GM18517 (cell line): ENCODE measurements around the gene THSD7A.

Experiments
- ATAC-seq: cut with Tn5 transposase; IDR thresholded peaks from one replicate; pipeline ENCODE4 v1.9.1; 2021; ENCODE audit warnings: mild to moderate bottlenecking, moderate library complexity; ENCODE audit not compliant: unreplicated experiment

Gene THSD7A

DNA sequence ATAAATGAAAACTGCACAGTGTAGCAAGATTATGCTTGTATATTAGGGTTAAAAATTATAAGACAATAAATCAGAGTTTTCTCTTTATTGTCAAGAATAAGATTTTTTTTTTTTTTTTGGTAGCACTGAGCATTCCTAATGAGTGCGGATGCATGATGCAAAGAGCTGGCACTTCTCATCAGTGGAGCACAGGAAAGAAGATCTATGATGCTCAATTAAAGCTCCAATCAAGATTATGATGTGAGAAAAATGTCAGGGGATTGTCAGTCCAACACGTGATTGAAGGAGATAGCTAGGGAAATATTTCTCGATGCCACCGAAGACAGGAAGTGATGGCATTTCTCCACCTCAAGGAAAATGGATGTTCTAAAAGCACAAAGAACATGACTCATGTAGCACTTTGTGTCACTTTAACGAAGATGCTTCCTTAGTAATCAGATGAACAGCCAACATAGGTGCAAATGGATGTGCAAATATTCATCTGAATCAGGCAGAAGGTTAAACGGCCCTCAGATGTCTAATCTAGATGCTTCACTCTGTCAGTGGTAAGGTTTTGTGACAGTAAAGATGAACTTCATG lies 240.9 kb downstream of the THSD7A start:
- ATAC-seq: no peak

DNA sequence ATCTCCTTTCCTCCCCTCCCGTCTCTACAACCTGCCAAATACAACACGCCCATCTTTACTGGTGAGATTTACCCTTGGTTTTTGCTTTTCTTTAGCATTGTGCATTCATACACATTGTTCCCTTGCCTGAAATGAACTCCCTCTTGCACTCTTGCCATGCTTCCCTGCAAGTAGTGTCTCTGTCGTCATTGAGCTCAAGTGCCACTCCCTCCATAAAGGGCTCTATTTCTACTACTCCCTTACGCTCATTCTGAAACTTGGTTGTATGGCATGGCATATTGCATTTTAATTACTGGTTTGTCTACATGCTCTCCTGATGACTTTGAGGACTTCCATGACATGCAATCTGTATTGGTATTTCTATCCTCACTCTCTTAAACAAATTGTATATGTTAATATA lies 242.7 kb downstream of the THSD7A start:
- no peak for ATAC-seq

DNA sequence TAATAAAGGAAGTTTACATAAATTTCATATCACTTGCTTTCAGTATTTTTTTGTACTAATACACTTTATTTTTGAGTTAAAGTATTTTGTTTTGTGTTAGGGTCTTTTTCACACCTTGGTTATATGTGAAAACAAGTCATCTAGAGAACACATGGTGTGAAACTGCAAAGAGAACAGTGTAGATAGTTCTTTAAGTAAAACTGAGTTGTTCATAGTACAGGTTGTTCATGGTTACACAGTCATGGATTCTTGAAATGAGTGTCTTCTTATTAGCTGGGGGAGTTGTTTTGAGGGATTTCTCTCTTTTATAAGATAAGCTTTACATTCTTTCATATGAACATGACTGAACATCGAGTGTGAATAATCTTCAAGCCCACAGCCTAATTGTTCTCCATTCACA lies 244.2 kb downstream of the THSD7A start:
- ATAC-seq: no peak

DNA sequence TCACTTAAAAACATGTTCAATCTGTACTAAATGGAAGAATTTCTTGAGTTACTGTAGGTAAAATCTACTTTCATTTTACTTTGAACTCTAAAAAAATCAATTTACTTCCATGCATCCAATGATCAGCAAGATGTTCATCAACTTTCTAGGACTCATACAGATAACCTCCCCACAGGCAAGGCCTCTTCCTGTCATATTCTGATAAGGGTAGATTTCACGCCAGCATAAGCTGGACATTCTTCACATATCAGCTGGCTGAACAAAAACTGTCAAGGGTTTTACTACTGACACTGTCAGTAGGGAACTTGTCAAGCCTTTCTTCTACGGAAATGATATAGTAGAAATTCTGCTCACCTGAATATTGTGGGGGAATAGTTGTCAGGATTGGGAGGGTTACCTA lies 244.9 kb downstream of the THSD7A start:
- no peak for ATAC-seq

DNA sequence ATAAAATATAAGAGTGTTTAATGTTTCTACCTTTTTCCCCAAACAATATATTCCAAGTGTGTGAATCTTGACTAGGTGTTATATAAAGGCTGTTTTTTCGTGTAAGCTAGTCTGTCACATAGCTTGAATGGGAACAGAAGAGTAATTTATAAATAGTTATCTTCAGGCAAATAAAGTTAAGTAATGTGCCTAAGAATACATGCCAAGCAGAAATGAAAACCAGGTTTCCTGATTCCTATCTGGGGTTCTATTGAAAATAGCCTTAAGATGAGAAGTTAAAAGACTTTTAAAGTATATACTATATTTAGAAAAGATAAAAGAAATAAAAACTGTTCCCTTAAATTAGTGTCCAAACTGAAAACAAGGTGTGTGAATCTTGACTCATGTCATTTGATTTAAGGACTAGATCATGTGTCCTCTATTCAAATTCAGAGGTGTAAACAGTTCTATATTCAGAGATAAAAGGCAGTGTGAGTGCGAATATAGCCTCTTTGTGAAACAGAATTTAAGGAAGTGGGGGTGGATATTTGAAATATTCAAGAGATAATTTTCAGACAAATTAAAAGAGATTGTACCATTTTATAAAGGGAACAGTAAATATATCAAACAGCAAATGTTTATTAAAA lies 247.5 kb downstream of the THSD7A start:
- no peak for ATAC-seq

DNA sequence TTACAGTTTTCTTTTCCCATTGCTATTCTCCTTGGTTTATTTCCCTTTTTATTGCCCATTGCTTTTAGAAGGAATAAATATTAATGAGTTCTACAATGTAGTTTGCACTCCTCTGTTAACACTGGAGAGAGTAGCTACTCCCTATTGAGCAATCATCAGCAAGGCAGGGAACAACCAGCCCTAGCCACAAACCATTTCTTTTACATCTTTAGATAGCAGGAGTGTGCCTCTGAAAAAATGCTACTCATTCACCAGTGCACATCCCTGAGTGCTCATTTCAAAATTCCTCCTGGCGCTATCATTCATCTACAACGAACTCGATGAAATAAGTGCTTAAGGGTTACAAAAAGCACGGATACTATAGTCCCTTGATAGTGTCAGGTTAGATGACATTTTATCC lies 252.9 kb downstream of the THSD7A start:
- no peak for ATAC-seq

DNA sequence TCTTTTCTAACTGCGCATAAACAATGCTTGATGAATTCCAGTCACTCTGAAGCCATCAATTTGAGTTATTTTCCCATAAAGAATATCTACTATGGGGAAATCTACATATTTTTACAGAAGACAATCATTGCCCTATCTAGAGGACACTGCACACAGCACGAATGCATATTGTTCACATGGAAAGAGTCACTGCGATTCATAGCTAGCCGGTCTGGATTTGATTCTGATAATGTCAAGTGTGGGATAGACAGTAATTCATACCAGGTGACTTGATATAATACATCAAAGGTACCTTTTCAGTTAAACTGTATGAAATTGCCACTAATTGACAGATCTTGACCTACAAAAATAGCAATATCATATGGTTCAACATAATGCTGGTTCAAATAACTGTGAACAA lies 255.7 kb downstream of the THSD7A start:
- no peak for ATAC-seq

DNA sequence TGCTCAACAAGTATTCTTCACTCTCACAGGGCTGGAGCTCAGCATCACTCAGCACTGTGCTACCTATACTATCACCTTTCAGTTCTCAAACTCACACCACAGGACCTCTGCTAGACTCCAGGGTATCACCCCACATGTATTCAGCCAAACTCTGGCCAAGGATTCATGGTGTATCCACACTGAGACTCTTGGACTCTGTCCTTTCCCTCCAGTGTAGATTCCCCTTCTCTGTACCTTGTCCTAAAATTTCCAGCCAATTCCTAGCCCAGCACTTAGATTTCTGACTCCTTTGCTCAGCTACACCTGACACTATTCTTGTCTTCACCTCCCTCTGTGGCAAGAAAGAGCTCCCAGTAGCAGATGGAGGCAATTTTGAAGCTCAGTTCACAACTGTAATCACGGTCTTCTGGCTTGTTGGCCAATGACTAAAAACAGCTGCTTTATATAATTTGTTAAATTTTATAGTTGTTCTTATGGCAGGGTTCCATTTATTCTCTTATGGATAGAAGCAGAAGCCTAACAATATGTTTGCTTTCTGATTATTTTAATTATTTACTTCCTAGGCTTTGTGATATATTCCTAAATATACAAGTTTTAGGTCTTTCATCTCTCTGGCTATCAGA lies 258.8 kb downstream of the THSD7A start:
- ATAC-seq: no peak

DNA sequence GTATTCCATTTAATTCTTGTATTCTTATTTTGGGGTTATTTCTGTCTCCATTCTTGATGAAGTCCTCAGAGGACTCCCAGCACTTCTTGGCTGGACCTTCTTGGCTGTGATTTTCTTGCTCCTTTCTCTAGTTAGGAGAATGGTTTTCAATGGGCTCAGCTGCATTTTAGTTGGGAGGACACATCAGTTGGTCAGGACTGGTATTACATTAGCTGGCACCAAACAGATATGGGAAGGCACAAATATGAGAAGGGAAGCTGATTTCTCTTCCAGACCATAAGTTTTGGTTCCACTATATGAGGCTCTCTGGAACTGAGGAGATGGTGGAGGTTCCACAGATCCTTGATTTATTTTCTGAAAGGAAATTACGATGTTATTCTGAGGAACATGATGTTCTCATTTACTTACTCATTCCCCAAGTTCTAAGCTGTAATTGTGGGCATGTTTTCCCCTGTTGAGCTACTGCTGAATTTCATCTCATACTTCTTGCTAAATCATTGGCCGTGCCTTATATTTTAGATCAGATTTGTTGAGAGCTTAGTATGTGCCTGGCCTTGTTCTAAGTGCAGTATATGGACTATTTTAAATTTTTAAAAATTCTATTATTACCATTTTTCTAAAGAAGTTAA lies 261.0 kb downstream of the THSD7A start:
- no peak for ATAC-seq

DNA sequence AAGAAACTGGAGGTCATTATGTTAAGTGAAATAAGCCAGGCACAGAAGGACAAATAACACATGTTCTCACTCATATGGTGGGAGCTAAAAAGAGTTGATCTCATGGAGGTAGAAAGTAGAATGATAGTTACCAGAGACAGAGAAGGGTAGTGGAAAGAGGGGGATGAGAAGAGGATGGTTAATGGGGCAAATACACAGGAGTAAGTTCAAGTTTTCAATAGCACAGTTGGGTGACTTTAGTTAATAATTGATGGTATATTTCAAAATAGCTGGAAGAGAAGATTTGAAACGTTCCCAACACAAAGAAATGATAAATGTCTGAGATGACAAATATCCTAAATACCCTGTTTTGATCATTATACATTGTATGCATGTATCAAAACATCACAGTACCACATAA lies 261.8 kb downstream of the THSD7A start:
- ATAC-seq: no peak

DNA sequence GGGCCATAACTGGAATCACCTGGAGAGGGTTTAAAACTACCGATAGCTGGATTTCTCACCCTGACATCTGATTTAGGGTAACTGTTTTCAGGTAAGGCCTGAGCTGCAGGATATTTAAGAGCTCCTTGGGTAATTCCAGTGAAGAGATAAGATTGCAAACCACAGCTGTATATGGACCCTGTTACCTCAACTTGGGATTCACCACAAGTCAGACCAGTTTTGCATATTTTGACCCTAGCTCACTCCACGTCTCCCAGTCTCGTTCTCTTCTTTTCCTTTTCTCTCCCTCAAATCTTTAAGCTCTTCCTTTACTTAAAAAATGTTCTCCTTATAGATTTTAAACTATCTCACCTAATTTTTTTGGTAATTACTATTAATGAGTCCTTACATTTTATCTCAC lies 264.4 kb downstream of the THSD7A start:
- no peak for ATAC-seq

DNA sequence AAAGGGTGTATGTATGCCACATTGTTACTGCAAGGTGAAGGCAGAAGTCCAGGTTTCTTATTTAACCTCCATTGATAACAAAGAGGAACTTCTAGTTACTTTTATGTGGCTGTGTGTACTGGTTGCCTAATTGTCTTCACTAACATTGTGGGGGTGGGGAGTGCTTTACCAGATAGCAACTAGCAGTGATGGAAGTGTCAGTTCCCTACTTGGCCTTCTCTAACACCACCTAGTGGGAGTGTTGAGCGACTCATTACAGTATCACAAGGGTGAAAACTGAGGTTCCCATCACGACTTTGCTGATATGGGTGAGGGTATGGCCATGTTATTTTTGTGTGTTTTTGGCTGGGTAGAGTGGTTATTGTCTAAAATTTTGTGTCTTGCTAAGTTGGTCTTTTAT lies 274.4 kb downstream of the THSD7A start:
- ATAC-seq: peak; percentile 62

DNA sequence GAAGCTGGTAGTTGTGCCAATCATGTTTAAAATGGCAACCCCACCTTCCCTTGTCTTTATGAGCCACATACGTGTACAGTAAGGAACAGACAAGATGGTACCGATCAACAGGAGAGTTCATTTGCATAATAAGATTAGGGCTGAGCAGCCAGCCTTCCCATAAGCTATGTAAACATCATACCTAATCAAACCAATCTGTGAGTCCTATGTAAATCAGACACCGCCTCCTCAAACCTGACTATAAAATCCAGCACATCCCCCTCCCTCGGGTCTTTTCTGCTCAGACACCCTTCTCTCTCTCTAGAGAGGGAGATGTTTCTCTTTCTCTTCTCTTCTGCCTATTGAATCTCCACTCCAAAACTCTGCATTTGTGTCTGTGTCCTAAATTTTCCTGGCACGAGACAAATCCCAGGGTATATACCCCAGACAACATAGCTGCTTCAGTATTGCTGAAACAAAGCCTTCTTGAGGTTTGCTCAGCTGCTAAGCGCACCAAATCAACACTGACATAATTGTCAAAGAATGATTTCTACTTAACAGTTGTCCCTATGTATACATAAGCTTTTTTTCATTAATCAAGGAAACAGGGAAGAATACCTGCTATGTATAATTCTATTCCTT lies 279.2 kb downstream of the THSD7A start:
- ATAC-seq: no peak

DNA sequence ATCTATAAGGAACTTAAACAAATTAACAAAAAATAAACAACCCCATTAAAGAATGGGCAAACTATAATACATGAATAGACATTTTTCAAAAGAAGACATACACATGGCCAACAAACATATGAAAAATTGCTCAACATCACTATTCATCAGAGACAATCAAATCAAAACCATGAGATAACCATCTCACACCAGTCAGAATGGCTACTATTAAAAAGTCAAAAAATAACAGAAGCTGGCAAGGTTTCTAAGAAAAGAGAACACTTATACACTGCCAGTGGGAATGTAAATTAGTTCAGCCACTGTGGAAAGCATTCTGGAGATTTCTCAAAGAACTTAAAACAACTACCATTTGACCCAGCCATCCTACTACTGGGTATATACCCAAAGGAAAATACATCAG lies 280.5 kb downstream of the THSD7A start:
- no peak for ATAC-seq

DNA sequence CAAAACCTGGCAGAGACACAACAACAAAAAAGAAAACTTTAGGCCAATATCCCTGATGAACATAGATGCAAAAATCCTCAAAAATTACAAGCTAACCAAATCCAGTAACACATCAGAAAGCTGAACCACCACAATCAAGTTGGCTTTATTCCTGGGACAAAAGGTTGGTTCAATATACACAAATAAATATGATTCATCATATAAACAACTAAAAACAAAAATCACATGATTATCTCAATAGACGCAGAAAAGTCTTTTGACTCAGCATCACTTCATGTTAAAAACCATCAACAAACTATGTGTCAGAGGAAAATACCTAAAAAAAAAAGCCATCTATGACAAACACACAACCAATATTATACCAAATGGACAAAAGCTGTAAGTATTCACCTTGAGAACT lies 283.5 kb downstream of the THSD7A start:
- ATAC-seq: no peak

DNA sequence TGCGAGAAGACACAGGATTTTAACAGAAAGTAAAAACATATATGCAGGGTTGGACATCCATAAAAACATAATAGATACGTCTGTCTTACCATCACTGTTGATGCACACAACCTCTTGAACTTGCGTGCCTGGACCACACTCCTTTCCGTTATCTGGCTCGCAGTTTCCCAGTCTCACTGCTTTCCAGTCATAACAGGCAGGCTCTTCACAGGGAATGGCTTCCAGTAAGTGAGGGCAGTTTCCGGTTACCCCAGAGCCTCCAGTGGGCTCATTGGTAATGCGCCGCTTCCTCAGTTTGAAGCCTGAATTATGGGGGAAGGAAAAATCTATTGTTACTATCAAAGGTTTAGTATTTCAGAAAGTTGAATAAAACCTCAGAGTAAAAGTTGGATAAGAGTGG lies 290.7 kb downstream of the THSD7A start:
- no peak for ATAC-seq

DNA sequence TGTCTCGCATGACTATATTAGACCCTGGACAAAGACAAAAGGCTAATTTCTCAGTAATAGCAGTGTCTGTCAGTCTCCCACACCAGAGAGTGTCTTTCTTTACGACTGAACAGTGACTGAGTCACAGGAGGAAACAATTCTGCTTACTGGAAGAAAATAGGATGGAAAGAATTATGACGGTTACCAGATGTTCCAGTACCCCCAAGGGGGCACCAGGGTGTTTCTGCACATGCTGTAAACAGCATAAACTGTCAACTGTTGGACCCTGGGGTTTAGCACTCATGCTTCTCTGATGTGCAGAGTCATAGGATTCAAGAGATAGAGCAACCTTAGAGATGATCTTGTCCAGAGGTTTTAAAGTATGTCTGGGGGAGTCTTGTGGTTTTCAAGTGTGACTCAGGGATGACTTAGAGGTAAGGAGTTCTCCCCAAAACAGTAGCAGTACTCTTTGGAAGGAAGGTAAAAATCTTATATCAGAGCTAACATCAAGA lies 291.7 kb downstream of the THSD7A start:
- no peak for ATAC-seq

DNA sequence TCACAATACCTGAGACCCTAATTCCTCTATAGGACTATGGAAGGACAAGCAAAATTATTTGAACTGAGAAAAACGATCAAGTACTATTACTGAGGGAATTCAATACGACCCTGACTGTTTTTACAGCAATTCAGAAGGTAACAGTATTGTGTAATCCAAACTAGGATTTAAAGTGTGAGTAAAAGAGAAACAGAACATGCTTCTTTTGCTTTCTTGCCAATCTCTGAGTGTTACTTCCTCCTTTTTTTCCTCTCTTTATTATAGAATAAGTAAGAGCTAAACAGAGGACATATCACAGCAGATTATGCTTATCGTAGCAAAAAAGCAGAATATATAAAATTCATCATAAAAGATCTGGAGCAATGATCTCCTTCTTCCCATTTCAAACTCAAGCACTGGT lies 292.1 kb downstream of the THSD7A start:
- no peak for ATAC-seq

DNA sequence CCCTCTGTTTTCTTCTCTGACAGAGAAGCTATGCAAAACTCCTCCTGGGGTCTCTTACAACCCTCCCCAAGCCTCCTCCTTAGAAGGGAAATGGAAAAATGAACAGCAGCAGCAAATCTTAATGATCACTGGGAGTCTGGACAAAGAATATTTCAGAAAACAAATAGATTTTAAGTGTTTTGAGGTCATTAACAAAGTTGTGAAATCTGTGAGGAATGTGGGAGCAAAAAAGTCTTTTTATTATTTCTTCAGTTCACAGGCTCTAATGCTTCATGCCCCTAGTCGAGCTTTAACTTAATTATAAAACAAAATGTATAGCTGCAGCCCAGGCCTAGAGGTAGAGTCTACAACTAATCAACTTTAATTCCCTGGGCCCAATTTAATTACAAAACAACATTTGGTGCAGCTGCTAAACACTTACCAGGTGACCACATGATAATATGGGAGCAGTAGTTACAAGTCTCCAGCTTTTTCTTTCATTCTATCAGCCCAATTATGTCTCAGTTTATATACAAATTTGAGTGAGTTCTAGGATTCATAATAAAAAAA lies 293.2 kb downstream of the THSD7A start:
- ATAC-seq: no peak

DNA sequence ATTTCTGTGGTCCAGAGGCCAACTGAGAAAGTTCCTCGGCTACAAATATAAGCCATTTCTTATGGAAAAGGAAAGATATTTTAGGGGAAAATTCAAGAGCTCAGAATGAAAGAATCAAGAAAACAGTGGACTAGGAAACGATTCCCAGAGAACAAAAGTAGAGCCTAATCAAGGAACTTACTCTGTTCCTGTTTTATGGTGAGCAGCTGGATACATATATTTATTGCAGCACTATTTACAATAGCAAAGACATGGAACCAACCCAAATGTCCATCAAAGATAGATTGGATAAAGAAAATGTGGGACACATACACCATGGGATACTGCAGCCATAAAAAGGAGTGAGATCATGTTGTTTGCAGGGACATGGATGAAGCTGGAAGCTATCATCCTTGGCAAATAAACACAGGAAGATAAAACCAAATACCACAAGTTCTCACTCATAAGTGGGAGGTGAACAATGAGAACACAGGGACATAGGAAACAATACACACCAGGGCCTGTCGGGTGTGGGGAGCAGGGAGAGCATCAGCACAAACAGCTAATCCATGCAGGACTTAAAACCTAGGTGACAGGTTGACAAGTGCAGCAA lies 298.7 kb downstream of the THSD7A start:
- ATAC-seq: no peak

DNA sequence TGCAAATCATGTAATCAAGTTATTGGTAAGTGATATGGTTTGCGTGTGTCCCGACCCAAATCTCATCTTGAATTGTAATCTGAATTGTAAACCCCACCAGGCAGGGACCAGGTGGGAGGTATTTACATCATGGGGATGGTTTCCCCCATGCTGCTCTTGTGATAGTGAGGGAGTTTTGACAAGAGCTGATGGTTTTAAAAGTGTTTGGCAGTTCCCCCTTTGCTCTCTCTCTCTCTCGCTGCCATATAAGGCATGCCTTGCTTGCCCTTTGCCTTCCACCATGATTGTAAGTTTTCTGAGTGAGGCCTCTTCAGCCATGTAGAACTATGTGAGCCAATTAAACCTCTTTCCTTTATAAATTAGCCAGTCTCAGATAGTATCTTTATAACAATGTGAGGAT lies 302.6 kb downstream of the THSD7A start:
- no peak for ATAC-seq
